ENCODE data around the gene HSD17B3.

- TF ChIP-seq CTCF (IDR thresholded peaks at IDR 0.05) (no peak), POLR2AphosphoS5 (IDR thresholded peaks at IDR 0.05) (no peak), POLR2A (IDR thresholded peaks at IDR 0.05) (no peak)
Measured at GRCh38 chr9:96258967-96259366, 43.0 kb downstream of the HSD17B3 start.
